ENCODE data around the gene FOXE3.

GRCh38 chr1:47393141-47393540, 22.9 kb upstream of the FOXE3 start:
- TF ChIP-seq CTCF (IDR thresholded peaks at IDR 0.05) = no peak
- no peak for TF ChIP-seq CEBPB (IDR thresholded peaks at IDR 0.05)
- no peak for TF ChIP-seq SMC3 (IDR thresholded peaks at IDR 0.05)
- no peak for TF ChIP-seq E2F6 (IDR thresholded peaks at IDR 0.05; ENCODE audit: borderline replicate concordance, low read depth)
- TF ChIP-seq RFX5 (IDR thresholded peaks at IDR 0.05) = no peak
- no peak for TF ChIP-seq PHF8 (IDR thresholded peaks at IDR 0.05; ENCODE audit: borderline replicate concordance, low read depth)
- TF ChIP-seq PBX3 (IDR thresholded peaks at IDR 0.05) = no peak
- no peak for TF ChIP-seq REST (IDR thresholded peaks at IDR 0.05)
- no peak for TF ChIP-seq TP53 (CRISPR knock-in tag; IDR thresholded peaks at IDR 0.05)

Data from A549 (cell line).